SJSA1 (cell line): Measurements from ENCODE around the gene VSIG10. TPM values are rescaled to one million over a fixed set of nuclear protein-coding genes. Genes with fewer than 3 reads are reported as not detected.

Source experiments
- DNase-seq, 2 experiments: peaks; one replicate each; pipeline ENCODE4 v3.0.0-alpha.2; 2015 to 2020; ENCODE audit warnings: low spot score in 2 of 2, low read depth in 1 of 2
- H3K27ac ChIP-seq: fragments of 250-450 bp; sonication (Bioruptor Pico); 2 replicates; pipeline ENCODE4 v1.5.1; 2020; ENCODE audit warnings: mild to moderate bottlenecking, moderate library complexity
- H3K27me3 ChIP-seq: fragments of 250-450 bp; sonication (Bioruptor Pico); replicated peaks from 2 replicates; pipeline ENCODE4 v1.5.1; 2020; ENCODE audit warnings: mild to moderate bottlenecking, moderate library complexity
- H3K36me3 ChIP-seq: fragments of 250-450 bp; sonication (Bioruptor Pico); 2 replicates; pipeline ENCODE4 v1.5.1; 2020; ENCODE audit warnings: mild to moderate bottlenecking
- H3K4me1 ChIP-seq: fragments of 250-450 bp; sonication (Bioruptor Pico); replicated peaks from 2 replicates; pipeline ENCODE4 v1.6.1; 2021; ENCODE audit warnings: mild to moderate bottlenecking
- H3K4me3 ChIP-seq: fragments of 250-450 bp; sonication (Bioruptor Pico); 2 replicates; pipeline ENCODE4 v1.5.1; 2020; ENCODE audit warnings: mild to moderate bottlenecking
- H3K9me3 ChIP-seq: fragments of 250-450 bp; sonication (Bioruptor Pico); replicated peaks from 2 replicates; pipeline ENCODE4 v1.5.1; 2020; ENCODE audit warnings: mild to moderate bottlenecking
- total RNA-seq: library from RNA; depleted of rRNA; stranded (reverse); fragments of >200 nt; shearing (Covaris generic); gene quantifications from 2 replicates; pipeline ENCODE4 v1.2.3, GENCODE V29; 2014

Gene VSIG10
- total RNA-seq, 1 experiment from 2014 or later, result 14.6 TPM

GRCh38 chr12:118044075-118044474, 59.7 kb downstream of the VSIG10 start:
- no peak for DNase-seq
- peaks cover 84% of the 10 kb centered on the region for H3K36me3 ChIP-seq
- H3K27ac ChIP-seq, result no peak overlapping the region

GRCh38 chr12:118042091-118042490, 61.7 kb downstream of the VSIG10 start:
- Histone ChIP-seq H3K27me3 (no peaks in the 10 kb centered on the region), H3K36me3 (peaks cover 87% of the 10 kb centered on the region), H3K4me3 (no peak overlapping the region), H3K9me3 (no peaks in the 10 kb centered on the region), H3K27ac (no peak overlapping the region), H3K4me1 (no peaks in the 10 kb centered on the region)
- DNase-seq, result no peak

More at GRCh38 chr12:118044075-118044474, 59.7 kb downstream of the VSIG10 start:
- Histone ChIP-seq H3K27me3 (no peaks in the 10 kb centered on the region), H3K4me1 (no peaks in the 10 kb centered on the region), H3K4me3 (no peak overlapping the region), H3K9me3 (no peaks in the 10 kb centered on the region)

GRCh38 chr12:118038137-118038536, 65.7 kb downstream of the VSIG10 start:
- H3K4me3 ChIP-seq, result no peak overlapping the region
- DNase-seq, result no peak
- no peaks in the 10 kb centered on the region for H3K9me3 ChIP-seq
- H3K4me1 ChIP-seq, result peaks cover 15% of the 10 kb centered on the region
- H3K36me3 ChIP-seq, result peaks cover 96% of the 10 kb centered on the region
- H3K27ac ChIP-seq, result no peak overlapping the region
- H3K27me3 ChIP-seq, result no peaks in the 10 kb centered on the region

GRCh38 chr12:118036672-118037411, 67.0 kb downstream of the VSIG10 start:
- no peak for DNase-seq
- Histone ChIP-seq H3K36me3 (peaks cover 96% of the 10 kb centered on the region), H3K9me3 (no peaks in the 10 kb centered on the region), H3K27me3 (no peaks in the 10 kb centered on the region), H3K4me1 (peaks cover 17% of the 10 kb centered on the region), H3K27ac (no peak overlapping the region), H3K4me3 (no peak overlapping the region)

- Histone ChIP-seq H3K9me3 (no peaks in the 10 kb centered on the region), H3K27me3 (no peaks in the 10 kb centered on the region), H3K27ac (no peak overlapping the region), H3K4me3 (no peak overlapping the region), H3K4me1 (peaks cover 17% of the 10 kb centered on the region), H3K36me3 (peaks cover 98% of the 10 kb centered on the region)
- DNase-seq, result no peak
These were observed 68.4 kb downstream of the VSIG10 start for GRCh38 chr12:118035190-118036041.

- Histone ChIP-seq H3K27ac (no peak overlapping the region), H3K27me3 (no peaks in the 10 kb centered on the region), H3K36me3 (peaks cover 99% of the 10 kb centered on the region), H3K4me1 (peaks cover 17% of the 10 kb centered on the region), H3K9me3 (no peaks in the 10 kb centered on the region), H3K4me3 (no peak overlapping the region)
- peak; percentile 44 to 51 for DNase-seq
These were observed 69.2 kb downstream of the VSIG10 start for GRCh38 chr12:118034429-118035189.

- Histone ChIP-seq H3K4me1 (peaks cover 17% of the 10 kb centered on the region), H3K27ac (no peak overlapping the region), H3K4me3 (no peak overlapping the region), H3K9me3 (no peaks in the 10 kb centered on the region), H3K27me3 (no peaks in the 10 kb centered on the region), H3K36me3 (peaks cover 100% of the 10 kb centered on the region)
- no peak for DNase-seq
These were observed 69.9 kb downstream of the VSIG10 start for GRCh38 chr12:118033902-118034301.

- Histone ChIP-seq H3K4me3 (no peak overlapping the region), H3K36me3 (peaks cover 99% of the 10 kb centered on the region), H3K9me3 (no peaks in the 10 kb centered on the region), H3K27ac (no peak overlapping the region; the same call in 1 of the 2 replicates), H3K27me3 (no peaks in the 10 kb centered on the region), H3K4me1 (peaks cover 17% of the 10 kb centered on the region)
- DNase-seq, result no peak
These were observed 70.5 kb downstream of the VSIG10 start for GRCh38 chr12:118033323-118033722.

GRCh38 chr12:118032188-118032587, 71.6 kb downstream of the VSIG10 start:
- Histone ChIP-seq H3K36me3 (peaks cover 94% of the 10 kb centered on the region), H3K27me3 (no peaks in the 10 kb centered on the region), H3K9me3 (no peaks in the 10 kb centered on the region), H3K4me3 (no peak overlapping the region), H3K27ac (no peak overlapping the region), H3K4me1 (peaks cover 17% of the 10 kb centered on the region)
- DNase-seq, result no peak

- no peaks in the 10 kb centered on the region for H3K27me3 ChIP-seq
These were observed 74.6 kb downstream of the VSIG10 start for GRCh38 chr12:118029166-118029565.

GRCh38 chr12:118025168-118025567, 78.6 kb downstream of the VSIG10 start:
- Histone ChIP-seq H3K27ac (no peak overlapping the region), H3K4me1 (no peaks in the 10 kb centered on the region), H3K36me3 (peaks cover 79% of the 10 kb centered on the region), H3K27me3 (no peaks in the 10 kb centered on the region), H3K9me3 (no peaks in the 10 kb centered on the region), H3K4me3 (no peak overlapping the region)
- no peak for DNase-seq

More at GRCh38 chr12:118029166-118029565, 74.6 kb downstream of the VSIG10 start:
- no peak for DNase-seq
- Histone ChIP-seq H3K4me1 (peaks cover 9% of the 10 kb centered on the region), H3K9me3 (no peaks in the 10 kb centered on the region), H3K4me3 (no peak overlapping the region), H3K27ac (no peak overlapping the region), H3K36me3 (peaks cover 91% of the 10 kb centered on the region)

GRCh38 chr12:118023301-118023860, 80.4 kb downstream of the VSIG10 start:
- DNase-seq, result no peak
- Histone ChIP-seq H3K27ac (no peak overlapping the region), H3K36me3 (peaks cover 78% of the 10 kb centered on the region), H3K4me3 (no peak overlapping the region), H3K4me1 (no peaks in the 10 kb centered on the region), H3K27me3 (no peaks in the 10 kb centered on the region), H3K9me3 (no peaks in the 10 kb centered on the region)

GRCh38 chr12:118022728-118023109, 81.1 kb downstream of the VSIG10 start:
- Histone ChIP-seq H3K4me3 (no peak overlapping the region), H3K9me3 (no peaks in the 10 kb centered on the region), H3K27me3 (no peaks in the 10 kb centered on the region), H3K36me3 (peaks cover 79% of the 10 kb centered on the region), H3K4me1 (peaks cover 2% of the 10 kb centered on the region; the same call in 1 of the 2 replicates), H3K27ac (no peak overlapping the region)
- DNase-seq, result no peak
